Left forelimb (tissue), 1 donor: ENCODE results near the gene OS9.

Source experiments
- DNase-seq: peaks from one replicate; pipeline ENCODE4 v3.0.0-alpha.2; 2018; ENCODE audit warnings: low spot score

Gene OS9

GRCh38 chr12:57723630-57723962 is 29.7 kb downstream of the OS9 start:
- no peak for DNase-seq

DNA sequence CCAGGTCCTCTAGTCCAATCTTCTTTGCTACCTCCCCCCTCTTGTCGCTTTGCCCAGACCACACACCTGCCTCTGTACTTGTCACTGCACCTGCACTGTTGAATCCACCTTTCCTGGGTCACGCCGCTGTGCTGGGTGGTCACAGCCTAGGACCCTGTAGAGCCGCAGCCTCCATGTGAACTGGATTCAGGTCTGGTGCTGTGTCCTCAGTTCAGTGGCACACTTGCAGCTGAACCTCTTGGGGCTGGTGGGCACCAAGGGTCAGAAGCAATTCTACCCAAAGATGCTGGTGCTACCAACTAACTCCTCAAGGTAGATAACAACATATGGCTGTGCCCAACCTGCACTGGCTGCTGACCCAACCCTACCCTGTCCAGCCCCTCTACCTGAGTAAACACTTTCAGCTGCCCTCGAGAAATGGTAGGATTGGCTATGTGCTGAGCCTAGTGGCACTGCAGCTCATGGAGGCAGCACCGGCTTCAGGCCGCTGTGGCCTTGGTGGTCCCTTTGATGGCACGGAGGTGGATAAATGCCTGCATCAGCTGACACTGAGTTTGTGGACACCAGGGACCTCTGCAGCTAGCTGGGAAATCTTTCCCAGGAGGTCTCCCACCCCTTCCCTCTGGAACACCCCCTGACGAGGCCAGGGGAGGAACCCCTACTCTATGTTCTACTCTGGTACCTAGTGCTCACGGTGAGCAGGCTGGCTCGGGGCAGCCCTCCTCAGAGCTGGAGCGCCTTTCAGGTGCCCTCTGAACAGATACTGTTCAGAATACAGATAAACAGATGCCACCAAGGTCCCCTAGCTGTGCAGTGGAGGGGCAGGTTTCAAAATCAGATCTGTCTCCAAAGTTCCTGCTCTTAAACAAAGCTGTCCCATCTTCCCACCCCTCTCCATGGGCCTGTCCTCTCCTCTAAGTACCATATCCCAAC is 30.3 kb downstream of the OS9 start:
- no peak for DNase-seq

DNA sequence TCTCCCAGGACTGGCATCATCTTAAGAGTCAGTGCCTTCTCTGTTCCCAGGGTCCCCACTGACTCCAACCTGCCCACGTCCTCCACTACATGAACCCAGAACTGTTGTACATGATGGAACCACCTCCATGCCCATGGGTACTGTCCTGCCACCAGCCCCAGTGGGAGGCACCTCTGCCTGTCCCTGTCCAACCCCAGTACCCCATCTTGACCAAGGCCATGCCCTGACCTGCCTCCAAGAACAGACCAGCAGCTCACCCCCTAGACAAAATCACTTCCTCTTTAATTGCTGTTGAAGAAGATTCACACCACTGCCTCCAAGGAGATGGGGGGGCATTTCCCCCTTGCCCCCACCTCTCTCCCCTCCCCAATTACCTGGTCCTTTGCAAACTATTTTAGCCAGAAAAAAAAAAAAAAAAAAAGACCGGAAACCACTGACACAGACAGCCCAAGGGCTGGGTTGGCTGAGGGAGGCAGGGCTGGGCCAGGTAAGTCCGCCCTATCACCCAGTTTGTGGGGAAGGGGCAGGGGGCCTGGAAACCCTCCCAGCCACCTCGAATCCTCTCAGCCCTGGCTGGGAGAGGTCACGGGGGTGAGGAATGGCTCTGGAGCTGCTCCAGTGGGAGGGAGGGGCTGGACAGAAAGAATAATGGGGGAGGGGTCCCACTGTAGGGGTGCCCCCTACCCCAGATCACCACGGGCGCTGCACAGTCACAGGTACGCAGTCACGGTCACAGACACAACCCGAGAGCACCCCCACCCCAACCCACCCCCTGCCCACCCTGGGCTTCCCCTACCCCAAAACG is 31.2 kb downstream of the OS9 start:
- DNase-seq = no peak

- DNase-seq = no peak
These were observed 31.9 kb downstream of the OS9 start for GRCh38 chr12:57725851-57726150.

DNA sequence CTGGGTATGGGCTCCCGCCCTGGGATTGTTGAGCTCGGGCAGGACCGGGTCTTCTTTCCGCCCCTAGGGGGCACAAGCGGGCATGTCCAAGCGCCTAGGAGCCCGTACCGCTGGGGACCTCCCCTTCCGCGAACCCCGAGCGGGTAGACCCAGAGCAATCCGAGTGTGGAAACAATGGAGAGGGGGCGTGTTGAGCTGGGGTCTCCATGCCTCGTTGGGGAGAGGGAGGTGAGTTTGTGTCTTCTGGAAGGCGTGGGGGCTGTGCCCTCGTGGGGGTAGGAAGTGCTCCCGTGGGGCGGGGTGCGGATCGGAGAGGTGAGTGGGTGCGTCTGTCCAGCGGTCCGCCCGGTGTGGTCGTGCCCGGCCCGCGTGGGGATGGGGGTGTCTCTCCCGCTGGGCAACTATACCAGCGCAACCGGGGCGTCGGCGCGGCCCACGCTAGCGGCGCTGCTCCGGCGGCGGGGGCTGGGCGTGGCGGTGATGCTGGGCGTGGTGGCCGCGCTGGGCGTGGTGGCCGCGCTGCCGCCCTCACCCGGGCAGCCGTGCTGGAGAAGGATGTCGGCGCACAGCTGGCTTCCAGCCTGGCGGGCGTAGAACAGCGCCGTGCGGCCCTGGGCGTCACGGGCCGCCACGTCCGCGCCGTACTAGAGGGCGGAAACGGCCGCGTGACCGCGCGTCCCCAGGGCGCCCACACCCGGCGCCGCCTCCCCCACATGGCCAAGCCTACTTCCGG is 32.4 kb downstream of the OS9 start:
- no peak for DNase-seq

GRCh38 chr12:57726884-57727757 is 33.2 kb downstream of the OS9 start:
- DNase-seq = no peak

- DNase-seq = no peak
These were observed 33.9 kb downstream of the OS9 start for GRCh38 chr12:57727758-57728395.

DNA sequence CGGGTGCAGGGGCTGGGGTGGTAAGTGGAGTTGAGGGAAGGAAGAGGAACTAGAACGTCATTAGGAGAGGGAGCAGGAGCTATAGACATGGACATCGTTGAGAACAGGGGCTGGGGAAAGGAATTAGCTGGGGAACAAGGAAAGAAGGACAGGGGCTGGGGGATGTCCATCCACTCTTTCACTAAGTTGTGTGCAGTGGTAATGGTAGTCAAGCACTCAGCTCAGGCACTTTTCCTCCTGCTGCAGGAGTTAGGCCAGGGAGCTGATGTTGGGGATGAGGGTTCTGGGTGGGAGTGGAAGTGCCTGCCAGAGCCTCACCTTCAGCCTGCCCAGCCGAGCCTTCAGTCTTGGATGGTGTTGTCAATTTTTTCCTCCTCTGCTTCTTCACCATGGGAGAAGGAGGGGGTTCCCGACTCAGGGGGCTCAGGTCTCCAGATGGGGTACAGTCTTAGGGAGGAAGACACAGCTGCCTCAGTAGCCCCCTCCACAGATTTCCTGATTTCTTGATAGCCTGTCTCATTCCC is 35.5 kb downstream of the OS9 start:
- DNase-seq = no peak

GRCh38 chr12:57730336-57731067 is 36.6 kb downstream of the OS9 start:
- no peak for DNase-seq

DNA sequence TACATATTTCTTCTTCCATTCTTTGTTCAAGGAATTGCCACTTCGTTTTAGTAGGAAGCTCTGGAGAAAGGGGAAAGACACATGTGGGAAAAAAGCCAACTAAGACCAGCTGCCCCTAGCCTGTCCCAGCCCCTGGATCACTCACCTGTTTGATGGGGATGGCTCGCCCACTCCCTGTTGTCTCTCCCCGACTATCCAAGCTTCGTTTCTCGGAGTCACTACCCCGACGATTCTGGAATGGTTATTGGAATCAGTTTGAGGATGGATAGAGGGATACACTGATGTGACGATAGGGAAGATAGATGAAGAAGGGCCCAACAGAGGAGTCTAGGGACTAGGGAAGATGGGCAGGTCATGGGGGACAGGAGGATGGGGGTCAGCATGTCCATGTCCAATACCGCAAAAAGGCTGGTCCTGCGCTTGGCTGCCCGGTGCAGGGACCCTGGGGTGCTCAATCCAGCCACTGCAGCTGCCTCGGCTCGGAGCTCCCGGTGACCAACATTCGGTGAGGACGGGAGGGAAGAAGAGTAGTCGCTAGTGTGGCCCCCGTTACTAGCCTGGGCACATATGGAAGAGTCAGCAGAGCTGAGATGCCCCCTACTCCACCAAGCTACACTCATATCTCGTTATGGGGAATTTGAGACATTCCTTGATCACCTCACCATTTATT is 37.6 kb downstream of the OS9 start:
- DNase-seq = no peak

GRCh38 chr12:57732270-57732669 is 38.3 kb downstream of the OS9 start:
- no peak for DNase-seq

DNA sequence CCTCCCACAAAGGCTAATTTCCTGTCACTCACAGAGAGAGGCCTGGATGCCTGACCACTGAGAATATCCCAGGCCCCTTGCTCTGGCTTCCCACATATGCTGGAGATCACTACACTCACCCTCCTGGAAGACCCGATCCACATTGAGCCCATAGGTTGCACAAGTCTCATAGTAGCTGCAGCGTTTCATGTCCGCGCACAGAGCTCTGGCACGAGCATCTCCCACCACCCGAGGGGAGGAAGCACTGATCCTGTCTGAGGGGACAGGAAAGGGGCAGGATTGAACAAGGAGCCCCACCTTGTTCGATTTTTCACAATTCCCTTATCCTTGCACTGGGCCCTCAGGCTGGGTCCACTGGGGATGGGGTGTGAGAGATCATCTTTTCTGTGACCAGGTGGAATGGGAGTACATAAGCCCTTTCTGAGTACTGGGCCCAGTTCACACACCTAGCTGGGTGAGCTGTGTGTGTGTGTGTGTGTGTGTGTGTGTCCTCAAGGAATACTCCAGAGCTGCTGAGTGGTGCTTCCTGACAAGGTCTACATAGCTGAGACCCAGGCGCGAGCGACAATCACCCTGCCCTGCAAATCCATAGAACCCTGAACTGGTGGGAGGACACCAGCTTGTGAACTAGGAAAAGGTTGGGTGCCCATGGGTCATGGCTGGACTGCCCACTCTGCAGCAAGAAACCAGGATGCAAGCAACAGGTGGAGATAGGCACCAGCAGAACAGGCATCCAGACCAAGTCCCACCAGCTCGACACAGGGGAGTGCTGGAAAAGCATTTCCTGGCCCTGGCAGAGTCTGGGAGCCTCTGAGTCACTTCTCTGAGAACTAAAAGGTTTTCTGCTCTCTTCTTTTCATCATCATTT is 39.0 kb downstream of the OS9 start:
- DNase-seq = no peak

DNA sequence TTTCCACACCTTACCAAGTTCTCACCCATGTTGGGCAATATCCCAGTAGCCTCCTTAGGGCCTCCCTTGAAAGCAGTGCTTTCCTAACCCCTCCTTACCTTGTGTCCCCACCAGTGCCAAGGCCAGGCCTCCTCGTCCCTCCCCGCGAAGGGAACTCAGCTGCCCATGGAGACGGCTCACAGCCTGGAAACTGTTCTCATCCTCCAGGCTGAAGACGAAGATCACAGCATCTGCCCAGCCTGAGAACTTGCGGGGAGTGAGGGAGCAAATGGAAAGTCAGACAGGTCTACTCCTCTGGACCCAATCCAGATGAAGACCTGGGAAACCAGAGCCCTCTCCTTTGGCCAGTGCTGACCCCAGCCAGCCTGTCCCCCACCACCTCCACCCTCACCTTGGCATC is 40.0 kb downstream of the OS9 start:
- DNase-seq = no peak

DNA sequence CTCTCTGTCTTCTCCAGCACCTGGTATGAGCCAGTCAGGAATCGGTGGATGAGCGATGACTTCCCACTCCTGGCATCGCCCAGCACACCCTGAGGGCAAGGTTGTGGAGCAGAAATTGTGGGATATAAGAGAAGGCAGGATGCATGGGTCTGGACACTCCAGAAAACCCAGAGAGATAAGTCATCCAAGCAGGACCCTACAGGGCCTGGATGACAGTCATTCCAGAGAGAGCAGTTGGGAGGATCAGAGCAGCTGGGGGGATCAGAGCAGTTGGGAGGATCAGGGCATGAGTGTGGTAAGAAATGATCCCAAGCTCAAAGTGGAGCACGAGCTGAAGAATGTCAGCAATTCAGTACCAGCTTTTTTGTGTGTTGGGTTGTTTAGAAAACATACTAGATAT is 40.7 kb downstream of the OS9 start:
- no peak for DNase-seq

- DNase-seq = no peak
These were observed 41.4 kb downstream of the OS9 start for GRCh38 chr12:57735198-57735855.

DNA sequence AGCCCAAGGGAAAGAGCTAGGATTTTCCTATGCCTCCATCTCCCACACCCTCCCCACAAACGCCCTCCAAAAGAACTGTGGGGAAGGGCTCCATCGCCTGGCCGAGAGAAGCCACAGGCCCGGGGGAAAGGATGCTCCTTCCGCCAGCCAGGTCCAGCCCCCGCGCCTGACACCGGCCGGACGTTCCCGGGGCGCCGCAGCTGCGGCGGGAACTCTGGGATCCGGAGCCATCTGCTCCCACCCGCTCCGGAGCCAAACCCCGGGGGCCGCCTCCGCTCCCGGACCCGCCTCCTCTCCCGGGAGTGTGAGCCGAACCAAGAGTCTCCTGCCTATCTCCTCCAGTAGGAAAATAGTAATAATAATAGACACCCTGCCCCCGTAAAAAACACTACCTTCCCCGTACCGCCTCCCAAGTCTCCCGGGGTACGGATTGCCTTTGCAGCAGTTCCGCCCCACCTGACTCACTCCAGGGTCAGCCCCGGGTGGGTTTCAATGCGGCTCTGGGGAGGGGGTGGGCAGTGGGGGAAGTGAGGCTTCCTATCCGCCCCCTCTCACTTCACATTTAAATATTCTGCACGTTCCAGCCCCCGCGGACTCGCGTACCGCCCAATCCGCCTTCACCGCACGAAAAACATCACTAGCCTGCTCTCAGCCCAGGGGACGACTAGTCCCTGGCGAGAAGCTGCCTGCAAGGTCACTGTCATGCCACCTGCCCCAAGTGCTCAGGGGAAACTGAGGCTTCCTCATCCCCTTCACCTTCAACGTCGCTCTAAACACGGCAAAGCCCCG is 42.2 kb downstream of the OS9 start:
- DNase-seq = no peak

DNA sequence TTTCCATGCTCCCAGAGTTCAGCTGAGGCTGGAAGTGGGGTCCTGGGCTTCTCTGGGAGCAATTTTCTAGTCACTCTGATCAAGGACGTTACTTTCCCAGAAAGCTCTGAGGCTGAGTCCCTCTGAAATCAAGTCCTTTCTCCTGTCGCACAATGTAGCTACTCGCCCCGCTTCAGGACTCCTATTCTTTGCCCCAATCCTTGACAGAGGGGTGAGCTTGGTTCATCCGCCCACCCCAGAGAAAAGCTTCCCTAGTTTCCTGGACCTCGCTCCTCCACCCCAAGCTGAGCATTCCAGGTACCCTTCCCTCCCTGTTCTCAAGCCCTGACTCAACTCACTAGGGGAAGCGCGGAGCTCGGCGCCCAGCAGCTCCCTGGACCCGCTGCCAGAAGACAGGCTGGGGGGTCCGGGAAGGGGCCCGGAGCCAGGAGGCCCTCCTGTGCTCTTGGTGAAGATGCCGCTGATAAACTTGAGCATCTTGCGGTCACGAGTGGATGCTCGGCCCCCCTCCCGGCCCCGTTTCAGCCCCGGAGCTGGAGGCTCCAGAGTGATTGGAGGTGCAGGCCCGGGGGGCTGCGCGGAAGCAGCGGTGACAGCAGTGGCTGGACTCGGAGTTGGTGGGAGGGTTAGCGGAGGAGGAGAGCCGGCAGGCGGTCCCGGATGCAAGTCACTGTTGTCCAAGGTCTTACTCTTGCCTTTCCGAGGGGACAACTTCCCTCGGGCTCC is 43.0 kb downstream of the OS9 start:
- peak; percentile 58 for DNase-seq
